CD4-positive, alpha-beta T cell treated with Interleukin-10 for 1 hour (primary cell): ENCODE measurements around the gene ABHD8.
"Not testable (repeated sequence)": the region's sequence is repeated elsewhere in the genome, so short reads cannot be mapped to it uniquely, and the experiment has no call there.

Source experiments
- DNase-seq: peaks from one replicate; pipeline ENCODE4 v3.0.0-alpha.2; 2020

Gene ABHD8

GRCh38 chr19:17294051-17294891 lies 9.0 kb downstream of the ABHD8 start:
- peak; percentile 62 for DNase-seq

GRCh38 chr19:17293605-17294004 lies 9.6 kb downstream of the ABHD8 start:
- no peak for DNase-seq

- peak; percentile 88 for DNase-seq
Observed at GRCh38 chr19:17292301-17293074, 10.7 kb downstream of the ABHD8 start.

GRCh38 chr19:17289489-17289888 lies 13.7 kb downstream of the ABHD8 start:
- peak; percentile 43 for DNase-seq

- DNase-seq: no peak
Observed at GRCh38 chr19:17286752-17287151, 16.5 kb downstream of the ABHD8 start.

- no peak for DNase-seq
Observed at GRCh38 chr19:17286263-17286662, 17.0 kb downstream of the ABHD8 start.

- DNase-seq: no peak
Observed at GRCh38 chr19:17285415-17286135, 17.6 kb downstream of the ABHD8 start.

GRCh38 chr19:17283504-17283996 lies 19.7 kb downstream of the ABHD8 start:
- DNase-seq: no peak

- peak; percentile 81 for DNase-seq
Observed at GRCh38 chr19:17282488-17283125, 20.6 kb downstream of the ABHD8 start.

GRCh38 chr19:17281391-17282304 lies 21.6 kb downstream of the ABHD8 start, which contains the start of gene ANKLE1:
Gene ANKLE1 (plus strand): TSS chr19:17281901. CDS start chr19:17281921, 20 bp downstream.
- peak; percentile 29 for DNase-seq

GRCh38 chr19:17279436-17279835 lies 23.8 kb downstream of the ABHD8 start:
- no peak for DNase-seq

GRCh38 chr19:17275441-17276175 lies 27.6 kb downstream of the ABHD8 start:
- no peak for DNase-seq

- DNase-seq: not testable (repeated sequence)
Observed at GRCh38 chr19:17274892-17275291, 28.3 kb downstream of the ABHD8 start.

- DNase-seq: no peak
Observed at GRCh38 chr19:17268754-17269153, 34.5 kb downstream of the ABHD8 start.

GRCh38 chr19:17266975-17267788 lies 36.0 kb downstream of the ABHD8 start, which contains the start of gene BABAM1:
Gene BABAM1 (plus strand): TSS chr19:17267443. CDS start chr19:17268807, 1,364 bp downstream.
- DNase-seq: peak; percentile 99

- no peak for DNase-seq
Observed at GRCh38 chr19:17266589-17266974, 36.6 kb downstream of the ABHD8 start.

- DNase-seq: no peak
Observed at GRCh38 chr19:17266026-17266425, 37.2 kb downstream of the ABHD8 start.

- DNase-seq: no peak
Observed at GRCh38 chr19:17264641-17264979, 38.6 kb downstream of the ABHD8 start, which contains the start of gene USHBP1. Gene USHBP1 (minus strand): TSS chr19:17264745. CDS start chr19:17264299, 446 bp downstream.
